ENCODE measurements around the gene ZFR. TPM values are rescaled to one million over a fixed set of nuclear protein-coding genes. Genes with fewer than 3 reads are reported as not detected.
A peak's percentile ranks its signal among the peaks of the same experiment; 100 is the strongest.

Gene ZFR
- total and polyA plus RNA-seq, 9 of the 15 experiments (the other 6 are each of a cell fraction or from before 2014, with no cell fraction given) = 35.5 to 108 (median 71.1) TPM

DNA sequence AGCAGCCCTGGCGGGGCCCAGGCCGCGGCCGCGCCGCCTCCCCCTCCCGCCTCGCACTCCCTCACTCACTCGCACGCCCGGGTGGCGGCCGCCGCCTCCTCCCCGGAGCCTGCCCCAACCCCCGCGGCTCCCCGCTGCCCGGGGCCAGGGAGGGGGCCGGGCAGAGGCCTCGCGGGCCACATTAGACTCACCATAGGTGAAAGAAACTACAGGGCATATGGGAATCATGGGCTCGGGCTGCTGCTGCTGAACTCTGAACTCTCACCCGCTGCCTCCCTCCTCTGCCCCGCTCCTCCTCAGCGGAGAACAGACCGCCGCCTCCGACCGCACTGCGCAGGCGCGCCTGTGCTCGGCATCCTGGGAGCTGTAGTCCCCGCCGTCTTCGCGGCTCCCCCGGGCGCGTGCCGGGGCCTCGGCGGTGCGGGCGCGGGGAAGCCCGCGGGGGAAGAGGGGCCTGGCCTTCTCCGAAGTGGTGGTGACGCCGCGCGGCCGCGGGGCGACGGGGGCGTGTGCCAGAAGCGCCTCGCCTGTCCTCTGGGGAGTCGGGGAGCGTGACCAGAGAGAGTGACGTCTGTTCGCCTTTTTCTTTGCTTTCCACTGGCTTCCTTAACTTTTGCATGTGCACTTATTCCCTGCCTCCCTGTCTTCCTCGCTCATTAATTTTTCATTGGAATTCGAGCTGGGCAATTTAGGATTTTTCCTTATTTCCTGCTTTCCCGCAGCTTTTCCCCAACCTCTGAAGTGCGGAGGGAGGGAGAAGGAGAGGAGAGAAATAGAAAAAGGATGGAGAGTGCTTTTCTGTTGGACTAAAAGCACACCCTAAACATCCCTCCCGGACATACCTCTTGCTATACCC is at the start of gene ZFR (continued):
- TF ChIP-seq HMGN3 (IDR thresholded peaks at IDR 0.05; ENCODE audit: borderline replicate concordance, extremely low read depth, insufficient read length, low read depth, low read length) (peak; percentile 56), ZNF75A (CRISPR knock-in tag; IDR thresholded peaks at IDR 0.05) (no peak), ARID2 (IDR thresholded peaks at IDR 0.05) (no peak), SRSF7 (optimal IDR thresholded peaks at IDR 0.05; ENCODE audit: low read depth, low read length) (peak; percentile 5), BHLHE40 (IDR thresholded peaks at IDR 0.05; ENCODE audit: low read length) (peak; percentile 86), GTF2F1 (IDR thresholded peaks at IDR 0.05; ENCODE audit: low read depth, low read length) (peak; percentile 76; the same call in 1 of the 2 replicates), HDAC1 (IDR thresholded peaks at IDR 0.05) (0 out of 4 replicates have a peak, but pooled peaks of 1 of the 2 experiments have one; percentile 8), THAP7 (CRISPR knock-in tag; IDR thresholded peaks at IDR 0.05) (peak; percentile 69; the same call in 1 of the 2 replicates), NEUROD1 (IDR thresholded peaks at IDR 0.05; ENCODE audit: borderline replicate concordance, low read depth, low read length, partially characterized antibody) (no peak), CLOCK (CRISPR knock-in tag; IDR thresholded peaks at IDR 0.05; ENCODE audit: borderline replicate concordance) (no peak), MTF1 (CRISPR knock-in tag; IDR thresholded peaks at IDR 0.05; ENCODE audit: borderline replicate concordance) (no peak)
- TF ChIP-seq, protein P1, sequence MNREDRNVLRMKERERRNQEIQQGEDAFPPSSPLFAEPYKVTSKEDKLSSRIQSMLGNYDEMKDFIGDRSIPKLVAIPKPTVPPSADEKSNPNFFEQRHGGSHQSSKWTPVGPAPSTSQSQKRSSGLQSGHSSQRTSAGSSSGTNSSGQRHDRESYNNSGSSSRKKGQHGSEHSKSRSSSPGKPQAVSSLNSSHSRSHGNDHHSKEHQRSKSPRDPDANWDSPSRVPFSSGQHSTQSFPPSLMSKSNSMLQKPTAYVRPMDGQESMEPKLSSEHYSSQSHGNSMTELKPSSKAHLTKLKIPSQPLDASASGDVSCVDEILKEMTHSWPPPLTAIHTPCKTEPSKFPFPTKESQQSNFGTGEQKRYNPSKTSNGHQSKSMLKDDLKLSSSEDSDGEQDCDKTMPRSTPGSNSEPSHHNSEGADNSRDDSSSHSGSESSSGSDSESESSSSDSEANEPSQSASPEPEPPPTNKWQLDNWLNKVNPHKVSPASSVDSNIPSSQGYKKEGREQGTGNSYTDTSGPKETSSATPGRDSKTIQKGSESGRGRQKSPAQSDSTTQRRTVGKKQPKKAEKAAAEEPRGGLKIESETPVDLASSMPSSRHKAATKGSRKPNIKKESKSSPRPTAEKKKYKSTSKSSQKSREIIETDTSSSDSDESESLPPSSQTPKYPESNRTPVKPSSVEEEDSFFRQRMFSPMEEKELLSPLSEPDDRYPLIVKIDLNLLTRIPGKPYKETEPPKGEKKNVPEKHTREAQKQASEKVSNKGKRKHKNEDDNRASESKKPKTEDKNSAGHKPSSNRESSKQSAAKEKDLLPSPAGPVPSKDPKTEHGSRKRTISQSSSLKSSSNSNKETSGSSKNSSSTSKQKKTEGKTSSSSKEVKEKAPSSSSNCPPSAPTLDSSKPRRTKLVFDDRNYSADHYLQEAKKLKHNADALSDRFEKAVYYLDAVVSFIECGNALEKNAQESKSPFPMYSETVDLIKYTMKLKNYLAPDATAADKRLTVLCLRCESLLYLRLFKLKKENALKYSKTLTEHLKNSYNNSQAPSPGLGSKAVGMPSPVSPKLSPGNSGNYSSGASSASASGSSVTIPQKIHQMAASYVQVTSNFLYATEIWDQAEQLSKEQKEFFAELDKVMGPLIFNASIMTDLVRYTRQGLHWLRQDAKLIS (CRISPR knock-in tag; IDR thresholded peaks at IDR 0.05) = 0 out of 2 replicates have a peak, but pooled peaks have one; percentile 75
- TF ChIP-seq, protein P2, sequence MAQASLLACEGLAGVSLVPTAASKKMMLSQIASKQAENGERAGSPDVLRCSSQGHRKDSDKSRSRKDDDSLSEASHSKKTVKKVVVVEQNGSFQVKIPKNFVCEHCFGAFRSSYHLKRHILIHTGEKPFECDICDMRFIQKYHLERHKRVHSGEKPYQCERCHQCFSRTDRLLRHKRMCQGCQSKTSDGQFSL (CRISPR knock-in tag; IDR thresholded peaks at IDR 0.05) = peak; percentile 74
- TF ChIP-seq, protein P2 (tag; IDR thresholded peaks at IDR 0.05) = no peak; a peak in 1 of 4 replicates
- TF ChIP-seq, protein P3, sequence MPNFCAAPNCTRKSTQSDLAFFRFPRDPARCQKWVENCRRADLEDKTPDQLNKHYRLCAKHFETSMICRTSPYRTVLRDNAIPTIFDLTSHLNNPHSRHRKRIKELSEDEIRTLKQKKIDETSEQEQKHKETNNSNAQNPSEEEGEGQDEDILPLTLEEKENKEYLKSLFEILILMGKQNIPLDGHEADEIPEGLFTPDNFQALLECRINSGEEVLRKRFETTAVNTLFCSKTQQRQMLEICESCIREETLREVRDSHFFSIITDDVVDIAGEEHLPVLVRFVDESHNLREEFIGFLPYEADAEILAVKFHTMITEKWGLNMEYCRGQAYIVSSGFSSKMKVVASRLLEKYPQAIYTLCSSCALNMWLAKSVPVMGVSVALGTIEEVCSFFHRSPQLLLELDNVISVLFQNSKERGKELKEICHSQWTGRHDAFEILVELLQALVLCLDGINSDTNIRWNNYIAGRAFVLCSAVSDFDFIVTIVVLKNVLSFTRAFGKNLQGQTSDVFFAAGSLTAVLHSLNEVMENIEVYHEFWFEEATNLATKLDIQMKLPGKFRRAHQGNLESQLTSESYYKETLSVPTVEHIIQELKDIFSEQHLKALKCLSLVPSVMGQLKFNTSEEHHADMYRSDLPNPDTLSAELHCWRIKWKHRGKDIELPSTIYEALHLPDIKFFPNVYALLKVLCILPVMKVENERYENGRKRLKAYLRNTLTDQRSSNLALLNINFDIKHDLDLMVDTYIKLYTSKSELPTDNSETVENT (CRISPR knock-in tag; IDR thresholded peaks at IDR 0.05) = peak; percentile 52; the same call in 1 of the 2 replicates
